T1000 (cell line): ENCODE data around the gene TSACC.

Experiments used
- DNase-seq: peaks from one replicate; lab custom pipeline; 2025; ENCODE audit warnings: mixed read lengths; lab: John Stamatoyannopoulos, UW

TSACC gene

DNA sequence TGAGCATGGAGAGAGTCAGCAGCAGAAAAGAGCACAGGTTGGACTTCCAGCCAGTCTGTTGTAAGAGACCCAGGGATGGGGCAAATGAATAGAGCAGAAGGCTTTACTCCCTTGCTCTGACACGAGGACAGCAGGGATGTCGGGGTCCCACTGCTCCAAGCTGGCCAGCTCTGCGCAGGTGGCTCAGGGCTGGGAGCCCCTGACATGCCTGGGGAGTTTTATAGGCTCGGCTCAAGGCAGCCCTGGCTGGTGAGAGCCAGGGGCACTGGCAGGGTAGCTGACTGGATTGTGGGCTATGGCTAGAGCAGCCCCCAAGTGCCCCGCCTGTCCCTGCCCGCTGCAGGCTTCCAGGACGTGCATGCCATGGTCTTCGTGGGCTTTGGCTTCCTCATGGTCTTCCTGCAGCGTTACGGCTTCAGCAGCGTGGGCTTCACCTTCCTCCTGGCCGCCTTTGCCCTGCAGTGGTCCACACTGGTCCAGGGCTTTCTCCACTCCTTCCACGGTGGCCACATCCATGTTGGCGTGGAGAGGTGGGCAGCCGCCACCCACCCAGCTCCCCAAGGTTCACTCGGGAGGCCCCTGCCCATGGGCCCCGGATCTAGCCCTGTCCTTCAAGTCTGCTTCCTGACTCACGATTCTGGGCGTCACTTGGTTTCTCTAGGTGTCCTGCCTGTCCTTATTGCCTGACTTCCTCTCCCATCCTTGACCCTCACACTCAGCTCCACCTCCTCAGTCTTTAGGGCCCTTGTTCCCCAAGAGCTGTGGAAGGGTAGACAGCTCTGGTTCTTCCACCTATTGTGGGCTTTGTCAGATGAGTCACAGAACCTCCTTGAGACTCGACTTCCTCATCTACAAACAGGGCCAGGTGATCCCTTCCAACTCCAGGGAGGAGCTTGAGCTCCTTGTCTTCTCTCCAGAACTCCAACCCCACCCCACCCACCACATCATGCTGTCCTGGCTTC lies 38.9 kb downstream of the TSACC start:
- no peak for DNase-seq

DNA sequence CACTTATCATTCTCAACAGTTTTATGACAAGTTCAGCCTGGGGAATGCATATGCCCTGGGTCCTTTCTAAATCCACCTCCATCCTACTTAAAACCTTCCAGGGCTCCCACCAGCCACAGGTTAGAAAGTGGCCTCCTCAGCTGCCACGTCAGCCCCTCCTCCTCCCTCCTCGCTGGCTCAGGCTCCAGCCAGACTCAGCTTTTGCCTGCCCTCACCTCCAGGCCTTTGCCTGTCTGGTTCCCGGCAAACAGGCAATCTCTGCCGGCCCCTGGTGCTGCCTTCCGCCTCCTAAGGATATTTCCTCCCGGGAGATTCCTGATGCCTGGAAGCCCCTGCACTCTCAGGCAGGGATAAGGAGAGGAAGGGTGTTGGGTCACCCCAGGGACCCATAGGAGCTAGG lies 40.2 kb downstream of the TSACC start:
- DNase-seq, result no peak

DNA sequence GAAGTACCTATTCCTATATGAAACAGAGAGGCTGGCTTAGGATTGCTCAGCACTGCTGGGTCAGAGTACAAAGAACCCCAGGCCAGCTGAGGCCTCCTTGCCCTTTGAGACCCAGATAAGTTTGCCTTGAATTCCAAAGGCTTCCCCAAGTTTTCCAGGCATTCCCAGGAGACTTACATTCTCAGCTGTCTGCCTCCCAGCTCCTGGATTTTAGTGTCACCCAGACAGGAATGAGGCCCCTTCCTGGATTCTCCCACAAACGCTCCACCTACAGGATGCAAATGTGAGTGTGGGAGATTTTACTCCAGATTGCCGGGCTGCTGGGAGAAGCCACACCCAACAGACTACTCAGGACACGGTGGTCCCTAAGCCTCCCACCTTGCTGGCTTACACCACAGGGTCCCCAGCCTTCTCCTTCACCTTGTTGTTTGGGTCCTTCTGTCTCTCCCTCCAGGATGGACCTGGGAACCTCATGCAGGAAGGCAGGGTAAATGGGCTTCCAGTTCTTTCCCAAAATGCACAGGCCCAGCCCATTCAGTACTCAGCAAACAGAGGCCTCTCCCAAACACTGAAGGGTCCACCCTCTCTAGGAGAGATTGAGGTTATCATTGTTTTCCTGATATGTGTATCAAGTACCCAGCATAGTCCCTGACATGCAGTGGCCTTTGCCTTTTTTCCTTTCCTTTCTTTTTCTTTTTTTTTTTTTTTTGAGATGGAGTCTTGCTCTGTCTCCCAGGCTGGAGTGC lies 41.3 kb downstream of the TSACC start:
- DNase-seq, result no peak

DNA sequence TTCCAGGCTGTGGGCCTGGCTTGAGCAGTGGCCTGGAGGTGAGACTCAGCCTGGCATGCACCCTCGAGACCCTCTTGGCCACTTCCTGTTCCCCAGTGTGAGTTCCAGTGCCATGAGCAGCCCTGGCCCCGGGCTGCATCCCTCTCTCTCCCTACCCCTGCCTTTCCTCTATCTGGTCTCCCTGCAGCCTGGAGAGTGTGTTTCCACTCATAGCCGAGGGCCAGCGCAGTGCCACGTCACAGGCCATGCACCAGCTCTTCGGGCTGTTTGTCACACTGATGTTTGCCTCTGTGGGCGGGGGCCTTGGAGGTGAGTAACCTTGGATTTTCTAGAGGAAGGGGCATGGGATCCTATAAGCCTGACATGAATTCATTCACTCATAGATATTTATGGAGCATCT lies 44.2 kb downstream of the TSACC start:
- DNase-seq, result no peak

DNA sequence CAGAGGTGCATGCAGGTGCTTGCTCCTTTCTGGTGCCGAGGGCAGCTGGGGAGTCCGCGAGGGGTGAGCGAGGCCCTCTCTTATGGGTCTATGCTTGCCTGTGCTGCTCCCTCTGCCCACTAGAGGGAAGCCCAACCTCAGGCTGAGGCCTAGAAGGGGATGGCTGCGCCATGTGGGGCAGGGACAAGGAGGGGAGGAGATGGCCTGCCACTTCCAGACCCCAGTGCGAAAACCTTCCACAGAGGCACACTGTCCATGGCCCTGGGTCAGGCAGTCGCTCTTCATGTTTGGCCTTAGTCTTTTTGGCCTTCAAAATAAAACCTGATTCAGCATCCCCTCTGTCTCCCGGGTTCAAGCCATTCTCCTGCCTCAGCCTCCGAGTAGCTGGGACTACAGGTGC lies 44.7 kb downstream of the TSACC start:
- no peak for DNase-seq

GRCh38 chr1:156384007-156384406 lies 45.7 kb downstream of the TSACC start:
- DNase-seq, result no peak

GRCh38 chr1:156384658-156385057 lies 46.3 kb downstream of the TSACC start:
- DNase-seq, result no peak

DNA sequence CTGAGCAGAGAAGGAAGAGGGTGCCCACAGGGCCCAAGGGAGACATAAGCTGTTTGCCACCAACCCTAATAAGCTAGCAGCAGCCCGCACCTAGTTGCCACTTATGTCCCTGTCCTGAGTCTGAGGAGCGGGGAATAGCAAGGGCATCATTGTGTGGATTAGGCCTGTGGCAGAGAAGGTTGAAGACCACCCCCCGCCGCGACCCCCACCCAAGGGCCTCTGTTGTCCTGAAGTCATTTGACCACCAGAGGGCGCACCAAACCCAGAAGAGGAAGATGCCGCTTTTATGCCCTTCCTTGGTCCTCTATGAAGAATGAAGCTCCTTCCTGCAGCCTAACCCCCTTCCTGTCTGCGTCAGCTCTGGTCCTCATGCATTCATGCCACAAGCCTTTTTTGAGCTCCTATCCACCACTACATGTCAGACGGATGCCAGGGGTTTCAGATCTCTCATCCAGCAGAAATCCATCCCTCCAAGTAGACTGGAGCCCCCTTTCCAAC lies 47.3 kb downstream of the TSACC start:
- DNase-seq, result no peak

DNA sequence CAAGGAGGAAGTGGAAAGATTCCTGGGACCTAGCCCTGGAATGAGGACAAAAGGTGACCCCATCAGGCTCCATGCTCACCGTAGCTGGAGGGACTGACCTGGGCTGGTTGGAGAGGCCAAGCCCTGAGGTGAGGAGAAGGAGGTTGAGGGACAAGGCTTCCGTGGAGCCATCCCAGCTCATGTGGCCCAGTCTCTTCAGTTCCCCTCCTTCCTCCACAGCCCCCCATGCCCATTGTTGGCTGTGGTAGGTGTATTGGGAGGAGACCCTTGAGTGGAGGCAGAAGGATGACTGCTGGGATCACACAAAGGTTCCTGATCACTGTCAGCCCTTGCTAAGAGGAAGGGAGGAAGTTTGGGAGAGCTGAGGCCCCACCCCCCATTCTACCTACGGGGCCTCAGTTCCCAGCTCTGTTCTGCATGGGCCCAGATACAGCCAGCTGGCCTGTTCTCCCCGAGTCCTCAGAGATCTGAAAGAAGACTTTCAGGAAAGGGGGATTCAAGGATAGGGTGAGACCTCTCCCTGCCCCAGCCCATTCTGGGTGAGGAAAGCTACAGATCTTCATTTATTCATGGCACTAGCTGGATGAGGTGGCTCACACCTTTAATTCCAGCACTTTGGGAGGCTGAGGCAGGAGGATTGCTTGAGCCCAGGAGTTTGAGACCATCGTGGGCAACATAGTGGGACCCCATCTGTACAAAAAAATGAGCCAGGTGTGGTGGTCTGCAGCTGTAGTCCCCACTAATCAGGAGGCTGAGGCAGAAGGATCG lies 48.0 kb downstream of the TSACC start:
- no peak for DNase-seq

GRCh38 chr1:156386949-156387869 lies 48.9 kb downstream of the TSACC start:
- DNase-seq, result no peak

DNA sequence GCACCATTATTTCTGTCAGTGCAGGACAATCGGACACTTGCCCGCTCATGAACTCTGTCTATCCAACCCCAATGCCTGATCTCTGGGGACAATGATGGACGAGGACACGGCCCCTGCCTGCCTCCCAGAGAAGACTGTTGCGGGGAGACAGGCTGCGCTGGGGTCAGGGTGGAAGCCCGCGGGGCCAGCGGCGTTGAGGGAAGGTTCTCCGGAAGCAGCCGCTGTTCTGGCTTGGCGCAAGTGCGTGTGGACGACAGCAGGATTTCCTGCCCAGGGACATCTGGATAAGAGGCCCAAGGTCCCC lies 49.5 kb downstream of the TSACC start:
- DNase-seq, result no peak

DNA sequence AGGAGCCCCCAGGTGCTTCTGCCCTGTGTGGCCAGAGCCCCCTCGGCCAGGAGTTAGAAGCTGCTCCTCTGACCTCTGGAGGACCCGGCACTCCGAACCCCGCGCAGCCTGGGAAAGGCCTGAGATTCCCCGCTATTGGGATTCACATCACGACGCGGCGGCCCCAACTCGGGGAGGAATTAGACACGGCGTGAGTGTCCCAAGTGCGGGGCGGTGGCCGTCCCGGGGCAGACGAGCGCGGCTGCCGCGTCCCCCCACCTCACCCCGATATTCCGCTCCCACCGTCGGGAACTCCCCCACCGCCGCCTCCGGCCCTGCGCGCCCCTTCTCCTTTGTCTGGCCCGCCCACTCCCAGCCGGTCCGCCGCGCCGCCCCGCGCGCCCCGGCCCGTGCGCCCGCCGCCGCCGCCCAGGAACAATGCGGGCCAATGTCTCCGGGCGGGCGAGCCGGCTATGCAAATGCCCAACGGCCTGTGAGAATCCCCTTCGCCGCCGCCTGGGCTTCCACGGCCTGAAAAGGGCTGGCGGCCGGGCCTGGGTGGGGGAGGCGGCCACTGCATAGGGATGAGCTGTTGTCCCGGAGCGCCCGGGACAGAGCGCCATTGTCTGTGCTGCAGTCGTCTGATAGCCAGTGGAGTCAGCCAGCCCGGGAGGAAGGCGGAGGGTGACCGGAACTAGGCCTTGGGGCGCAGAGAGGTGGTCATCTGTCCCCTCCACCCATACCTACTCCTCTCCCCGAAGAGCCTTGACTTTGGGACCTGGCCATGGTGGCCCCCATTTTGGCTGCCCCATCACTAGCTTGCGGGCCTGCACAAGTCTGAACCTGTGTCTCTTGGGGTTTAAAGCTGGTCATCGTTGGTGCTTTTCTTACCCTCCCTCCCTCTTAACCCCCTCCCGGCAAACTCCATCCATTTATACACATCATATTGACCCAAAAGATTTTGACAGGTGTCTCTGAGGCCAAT lies 50.1 kb downstream of the TSACC start:
- DNase-seq, result no peak

DNA sequence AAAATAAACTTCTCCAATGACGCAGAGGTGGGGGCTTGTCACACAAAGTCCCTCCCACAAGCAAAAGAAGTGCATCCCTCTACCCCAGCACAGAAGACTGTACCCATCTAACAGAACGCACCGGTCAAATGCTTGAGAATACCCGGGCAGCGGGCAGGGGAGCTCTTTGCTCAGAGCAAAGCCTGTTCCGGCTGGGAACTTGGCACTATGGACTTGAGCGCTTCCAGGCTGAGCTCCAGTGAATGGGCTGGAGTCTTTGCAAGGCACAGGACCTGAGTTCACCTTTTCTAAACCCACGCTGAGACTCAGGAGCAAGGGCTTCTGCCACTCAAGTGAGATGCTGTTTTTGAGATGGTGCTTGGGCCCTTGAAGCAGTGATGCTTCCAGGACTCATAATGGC lies 51.0 kb downstream of the TSACC start:
- DNase-seq, result no peak

DNA sequence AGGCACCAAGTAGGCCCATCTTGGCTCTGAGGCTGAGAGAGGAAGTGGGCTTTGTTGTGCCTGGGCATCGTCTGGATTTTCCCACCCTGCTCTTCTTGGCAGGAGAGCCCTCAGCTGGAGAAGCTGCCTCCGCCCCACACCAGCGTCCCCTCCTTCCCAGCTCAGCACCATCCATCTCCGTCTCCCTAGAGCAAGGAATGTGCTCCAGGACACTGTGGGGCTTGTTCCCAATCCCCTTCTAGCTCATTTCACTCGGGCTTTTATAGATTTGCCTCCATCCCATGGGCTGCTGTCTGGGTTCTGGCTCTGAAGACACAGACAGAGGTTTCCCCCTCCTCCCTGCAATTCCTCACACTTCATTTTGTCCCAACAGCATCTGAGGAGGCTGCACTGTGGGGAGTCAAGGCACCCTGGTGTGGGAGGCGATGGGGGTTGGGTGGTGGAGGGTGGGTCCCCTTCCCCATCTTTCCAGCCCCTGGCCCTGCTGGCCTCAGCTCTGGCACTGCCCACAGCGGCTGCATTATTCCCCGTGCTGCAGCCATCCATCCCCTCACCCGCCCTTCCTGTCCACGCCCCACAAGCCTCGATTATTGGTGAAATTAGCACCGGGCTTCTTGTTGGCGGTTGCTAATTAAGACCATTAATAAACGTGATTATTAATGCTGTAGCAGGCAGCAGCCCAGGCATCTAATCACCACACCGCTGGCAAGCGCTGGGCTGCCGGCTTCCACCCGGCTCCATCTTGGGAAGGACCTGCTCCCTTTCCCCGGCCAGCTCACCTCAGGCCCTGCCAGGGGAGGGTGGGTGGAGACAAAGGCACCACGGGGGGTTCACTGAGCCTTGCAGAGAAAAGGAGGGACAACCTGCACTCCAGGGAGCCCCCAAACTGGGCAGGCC lies 52.4 kb downstream of the TSACC start:
- no peak for DNase-seq

- no peak for DNase-seq
Observed at GRCh38 chr1:156391366-156391677, 53.0 kb downstream of the TSACC start.

DNA sequence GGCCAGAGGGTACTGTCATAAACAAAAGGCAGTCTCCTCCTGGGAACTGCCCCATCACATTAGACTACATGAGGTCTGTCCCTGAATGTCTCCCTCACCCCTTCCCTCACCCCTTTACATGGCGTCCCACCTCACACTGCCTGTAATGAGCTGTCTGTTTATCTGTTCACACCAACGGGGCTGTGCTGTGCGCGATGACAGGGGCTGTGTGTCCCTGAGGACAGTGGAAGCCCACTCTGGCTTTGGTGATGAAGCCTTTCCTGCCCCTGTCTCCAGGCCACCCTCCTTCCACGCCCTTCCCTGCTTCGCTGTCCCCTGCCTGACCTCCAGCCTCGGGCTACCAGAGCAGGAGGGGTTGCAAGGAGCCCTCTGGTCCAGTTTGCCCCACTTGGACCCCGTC lies 53.4 kb downstream of the TSACC start:
- DNase-seq, result no peak

DNA sequence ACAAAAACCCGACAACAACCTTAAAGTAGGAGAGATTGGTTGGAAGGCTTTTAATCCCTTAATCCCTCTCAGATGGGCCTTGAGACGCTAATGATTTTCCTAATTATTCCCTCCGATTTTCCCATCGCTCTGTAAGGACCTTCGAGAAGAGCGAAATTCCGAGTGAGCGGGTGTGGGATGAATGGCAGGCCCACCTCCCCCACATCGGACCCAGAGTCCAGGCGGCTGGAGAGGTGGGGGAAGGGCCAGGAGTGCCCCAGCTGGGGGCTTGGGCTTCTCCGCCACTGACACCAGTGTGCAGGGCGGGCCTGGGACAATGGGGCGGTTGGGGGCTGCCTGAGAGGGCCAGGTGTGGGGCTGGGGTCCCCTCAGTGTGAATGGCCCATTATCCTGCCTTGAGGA lies 54.1 kb downstream of the TSACC start:
- no peak for DNase-seq

DNA sequence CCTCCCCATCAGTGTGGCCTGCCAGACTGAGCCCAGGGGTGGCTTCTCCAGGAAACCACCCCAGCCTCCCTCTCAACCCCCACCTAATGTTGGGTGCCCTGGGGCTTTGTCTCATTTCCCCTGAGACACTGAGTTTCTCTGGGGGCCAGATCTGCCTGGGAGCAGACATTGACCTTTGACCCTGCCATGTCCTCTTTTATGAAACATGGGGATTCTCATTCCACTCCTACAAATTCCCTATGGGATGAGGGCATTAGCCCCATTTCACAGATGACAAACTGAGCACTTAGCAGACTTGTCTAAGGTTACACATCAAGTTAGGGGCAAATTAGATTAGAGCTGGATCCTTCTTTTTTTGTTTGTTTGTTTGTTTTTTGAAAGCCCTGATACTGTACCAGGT lies 54.8 kb downstream of the TSACC start:
- DNase-seq, result no peak

DNA sequence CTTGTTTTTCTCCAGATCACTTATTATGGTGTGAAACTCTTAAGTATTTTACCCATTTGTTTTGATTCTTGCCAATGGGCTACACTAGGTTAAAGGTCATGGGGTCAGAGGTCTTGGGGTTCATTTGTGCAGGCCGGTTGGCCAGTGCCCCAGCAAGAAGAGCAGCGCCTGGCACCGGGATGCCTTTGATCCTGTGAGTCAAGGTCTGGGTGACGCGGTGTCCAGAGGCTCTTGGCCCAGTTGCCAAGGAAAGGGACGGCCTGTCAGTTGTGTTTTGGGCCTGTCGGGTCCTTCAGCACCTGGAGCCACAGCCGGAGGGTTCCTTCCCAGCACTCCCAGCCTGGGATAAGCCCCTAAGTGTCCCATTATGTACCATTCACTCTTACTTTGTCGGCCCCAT lies 55.8 kb downstream of the TSACC start:
- DNase-seq, result no peak
